Caco-2 (cell line): Measurements from ENCODE around the gene SH3TC1. TPM values are rescaled to one million over a fixed set of nuclear protein-coding genes. Genes with fewer than 3 reads are reported as not detected.

Experiments
- BruUV-seq: library from RNA; stranded (reverse); fragments of 400-500 nt; replicated peaks from 2 replicates; lab custom pipeline; 2021; lab: Mats Ljungman, UMichigan
- CTCF ChIA-PET: fragments of 300-600 bp; sonication (Branson Sonifier 250); formaldehyde crosslinking; loops from one replicate; lab custom pipeline; 2022; ENCODE audit warnings: antibody characterized with exemption; lab: Charles Lee
- POLR2A ChIA-PET: fragments of 300-600 bp; sonication (Branson Sonifier 250); formaldehyde crosslinking; loops from one replicate; lab custom pipeline; 2022; ENCODE audit warnings: antibody characterized with exemption; lab: Charles Lee
- DNase-seq, 2 experiments: peaks; one replicate each; pipeline versions ENCODE4 v3.0.0 to v3.0.0-alpha.2; 2020 to 2022
- H3K27me3 ChIP-seq: replicated peaks from 2 replicates; pipeline ENCODE4 v1.6.0; 2011; ENCODE audit warnings: low read length; ENCODE audit not compliant: control insufficient read depth, insufficient read depth
- H3K36me3 ChIP-seq: 2 replicates; pipeline ENCODE4 v1.5.1; 2011; ENCODE audit warnings: low read length; ENCODE audit not compliant: control insufficient read depth, insufficient read depth
- H3K4me1 ChIP-seq: fragments of 250-450 bp; sonication (Bioruptor Pico); 2 replicates; pipeline ENCODE4 v1.5.1; 2020; ENCODE audit warnings: mild to moderate bottlenecking
- H3K4me3 ChIP-seq: 2 replicates; pipeline ENCODE4 v1.5.1; 2011; ENCODE audit warnings: low read depth, mild to moderate bottlenecking, control low read depth, low read length
- H3K9me3 ChIP-seq: fragments of 250-450 bp; sonication (Bioruptor Pico); 2 replicates; pipeline ENCODE4 v1.5.1; 2020; ENCODE audit warnings: mild to moderate bottlenecking, moderate library complexity
- H3K27ac Mint-ChIP-seq: one replicate; pipeline ENCODE4 v1.8.0; 2022; ENCODE audit warnings: mixed read lengths; ENCODE audit not compliant: unreplicated experiment
- H3K27me3 Mint-ChIP-seq: one replicate; pipeline ENCODE4 v1.8.0; 2022; ENCODE audit warnings: mixed read lengths; ENCODE audit not compliant: insufficient read depth, unreplicated experiment
- H3K36me3 Mint-ChIP-seq: one replicate; pipeline ENCODE4 v1.8.0; 2022; ENCODE audit warnings: mild to moderate bottlenecking, mixed read lengths; ENCODE audit not compliant: insufficient read depth, unreplicated experiment
- H3K4me1 Mint-ChIP-seq: one replicate; pipeline ENCODE4 v1.8.0; 2022; ENCODE audit warnings: low read depth, mixed read lengths; ENCODE audit not compliant: unreplicated experiment
- H3K4me3 Mint-ChIP-seq: one replicate; pipeline ENCODE4 v1.8.0; 2022; ENCODE audit warnings: mild to moderate bottlenecking, moderate library complexity, mixed read lengths; ENCODE audit not compliant: unreplicated experiment
- H3K9me3 Mint-ChIP-seq: one replicate; pipeline ENCODE4 v1.8.0; 2022; ENCODE audit warnings: mixed read lengths; ENCODE audit not compliant: unreplicated experiment
- CTCF ChIP-seq, 2 experiments: fragments of 200-600 bp in 1 of 2; IDR thresholded peaks; 1 replicate in 1 of 2; 2 replicates in 1 of 2; pipeline versions ENCODE4 v1.5.1 to v1.8.0; 2011 to 2022; ENCODE audit warnings: antibody characterized with exemption in 1 of 2, control low read depth in 1 of 2, inconsistent platforms in 1 of 2, low read depth in 1 of 2, low read length in 1 of 2, mild to moderate bottlenecking in 1 of 2, moderate library complexity in 1 of 2; ENCODE audit not compliant: insufficient read depth in 1 of 2, severe bottlenecking in 1 of 2, unreplicated experiment in 1 of 2
- intact Hi-C: fragments of 100-400 bp; cut with micrococcal nuclease; formaldehyde crosslinking; loops from one replicate; pipeline ENCODE4 v1.10.0; 2022; ENCODE audit not compliant: unreplicated experiment
- total RNA-seq: library from RNA; stranded (reverse); gene quantifications from 2 replicates; pipeline ENCODE4 v1.2.3, GENCODE V29; 2022

Gene SH3TC1
- total RNA-seq, 1 experiment from 2014 or later: 18.6 TPM

DNA sequence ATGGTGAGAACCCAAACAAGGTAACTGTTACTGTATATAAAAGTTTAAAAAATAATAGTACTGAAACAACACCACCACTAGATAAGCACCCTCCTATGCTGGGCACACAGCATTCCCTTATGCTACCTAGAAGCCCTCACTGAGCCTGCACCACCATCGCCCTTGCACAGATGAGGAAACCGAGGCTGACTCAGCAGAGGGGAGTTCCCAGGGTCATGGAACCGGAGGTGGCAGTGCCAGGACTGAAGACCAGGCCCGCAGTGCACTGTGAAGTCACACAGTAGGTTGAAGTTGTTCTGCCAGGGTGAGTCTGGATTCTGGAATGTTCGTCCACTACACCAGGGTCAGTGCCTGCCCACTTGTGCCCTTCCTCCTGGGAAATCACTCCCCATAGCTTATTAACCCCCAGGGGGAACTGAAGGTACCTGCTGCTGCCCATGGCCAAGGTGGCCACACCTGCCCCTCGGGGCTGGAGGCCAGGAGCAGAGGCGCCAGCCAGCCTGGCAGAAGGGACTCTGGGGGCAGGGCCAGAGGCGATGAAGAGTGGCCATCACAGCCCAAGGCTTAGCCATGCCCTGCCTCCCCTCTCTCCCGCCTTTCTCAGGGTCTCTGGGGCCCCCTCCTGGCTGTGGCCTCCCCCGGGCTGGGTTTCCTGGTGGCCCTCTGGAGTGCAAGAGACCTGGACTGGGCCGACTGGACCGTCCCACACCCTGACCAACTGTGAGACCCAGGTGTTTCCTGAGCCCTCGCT is 25.4 kb upstream of the SH3TC1 start:
- Histone ChIP-seq H3K36me3 (no peaks in the 10 kb centered on the region), H3K4me3 (no peak overlapping the region), H3K9me3 (peaks cover 2% of the 10 kb centered on the region; the same call in 1 of the 2 replicates), H3K27me3 (no peaks in the 10 kb centered on the region), H3K4me1 (0 out of 2 replicates have a peak, but pooled peaks cover 6% of the 10 kb centered on the region)
- intact Hi-C loops: no loop called here
- CTCF ChIA-PET: no interaction called here
- no peak for TF ChIP-seq CTCF (IDR thresholded peaks at IDR 0.05; ENCODE audit: insufficient read depth in 1 of 2, low read depth in 1 of 2, low read length in 1 of 2, severe bottlenecking in 1 of 2, unreplicated experiment in 1 of 2)
- Mint-ChIP-seq H3K27ac (no peak overlapping the region), H3K27me3 (peaks cover 3% of the 10 kb centered on the region), H3K9me3 (no peaks in the 10 kb centered on the region), H3K36me3 (no peaks in the 10 kb centered on the region), H3K4me3 (no peak overlapping the region), H3K4me1 (no peaks in the 10 kb centered on the region)
- POLR2A ChIA-PET: no interaction called here
- no peak for DNase-seq
- BruUV-seq: no TSS peak

- Mint-ChIP-seq H3K4me1 (no peaks in the 10 kb centered on the region), H3K27ac (no peak overlapping the region), H3K4me3 (no peak overlapping the region), H3K36me3 (no peaks in the 10 kb centered on the region), H3K9me3 (no peaks in the 10 kb centered on the region), H3K27me3 (peaks cover 3% of the 10 kb centered on the region)
- Histone ChIP-seq H3K9me3 (no peaks in the 10 kb centered on the region), H3K27me3 (no peaks in the 10 kb centered on the region), H3K4me3 (no peak overlapping the region), H3K4me1 (0 out of 2 replicates have a peak, but pooled peaks cover 6% of the 10 kb centered on the region), H3K36me3 (no peaks in the 10 kb centered on the region)
- DNase-seq: no peak
- ChIA-PET POLR2A (no interaction called here), CTCF (no interaction called here)
- intact Hi-C loops: no loop called here
- no peak for TF ChIP-seq CTCF (IDR thresholded peaks at IDR 0.05; ENCODE audit: insufficient read depth in 1 of 2, low read depth in 1 of 2, low read length in 1 of 2, severe bottlenecking in 1 of 2, unreplicated experiment in 1 of 2)
- no TSS peak for BruUV-seq
These were observed 24.1 kb upstream of the SH3TC1 start for GRCh38 chr4:8174970-8175369.

DNA sequence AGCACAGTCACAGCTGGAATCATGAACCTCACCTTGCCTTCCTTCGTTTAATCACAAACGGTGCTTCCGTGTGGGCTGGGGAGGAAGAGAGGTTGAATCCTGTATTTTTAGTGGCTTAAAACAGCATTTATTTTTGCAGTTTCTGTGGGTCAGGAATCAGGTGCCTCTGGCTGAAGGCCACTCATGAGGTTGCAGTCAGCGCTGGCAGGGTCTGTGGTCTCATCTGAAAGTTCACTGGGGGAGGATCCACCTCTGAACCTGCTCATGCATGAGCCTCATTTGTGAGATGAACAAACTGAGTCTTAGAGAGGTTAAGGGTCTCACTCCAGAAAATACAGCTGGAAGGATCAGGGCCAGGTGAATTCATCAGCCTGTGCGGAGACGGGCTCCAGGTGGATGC is 23.4 kb upstream of the SH3TC1 start:
- Mint-ChIP-seq H3K27ac (no peak overlapping the region), H3K4me3 (no peak overlapping the region), H3K4me1 (peaks cover 1% of the 10 kb centered on the region), H3K27me3 (peaks cover 3% of the 10 kb centered on the region), H3K9me3 (no peaks in the 10 kb centered on the region), H3K36me3 (no peaks in the 10 kb centered on the region)
- DNase-seq: no peak
- Histone ChIP-seq H3K4me3 (no peak overlapping the region), H3K9me3 (no peaks in the 10 kb centered on the region), H3K36me3 (no peaks in the 10 kb centered on the region), H3K27me3 (no peaks in the 10 kb centered on the region), H3K4me1 (peaks cover 6% of the 10 kb centered on the region; the same call in 1 of the 2 replicates)
- intact Hi-C loops: no loop called here
- no peak for TF ChIP-seq CTCF (IDR thresholded peaks at IDR 0.05; ENCODE audit: insufficient read depth in 1 of 2, low read depth in 1 of 2, low read length in 1 of 2, severe bottlenecking in 1 of 2, unreplicated experiment in 1 of 2)
- no TSS peak for BruUV-seq
- ChIA-PET CTCF (interaction anchor here (1.5 to 1.8 kb wide), 3 partner anchors 17 to 227 kb away, joined by 16 to 20 read pairs (median 17); partner anchors contain the start of gene ABLIM2), POLR2A (no interaction called here)
